SHP77 treated with DMSO at 0.1 percent for 48 hours (cell line): Measurements from ENCODE around the gene THADA.
"Not testable (repeated sequence)": the region's sequence is repeated elsewhere in the genome, so short reads cannot be mapped to it uniquely, and the experiment has no call there.

Experiments used
- DNase-seq: peaks from one replicate; lab custom pipeline; 2025; lab: John Stamatoyannopoulos, UW

The THADA gene

GRCh38 chr2:43594875-43595274 is 963 bp downstream of the THADA start:
- DNase-seq: no peak

GRCh38 chr2:43593254-43593653 is 2.6 kb downstream of the THADA start:
- DNase-seq: no peak

GRCh38 chr2:43592443-43592842 is 3.4 kb downstream of the THADA start:
- no peak for DNase-seq

GRCh38 chr2:43585708-43586107 is 10.1 kb downstream of the THADA start:
- no peak for DNase-seq

GRCh38 chr2:43579275-43579981 is 16.4 kb downstream of the THADA start:
- no peak for DNase-seq

- peak; percentile 5 for DNase-seq
These were observed 18.6 kb downstream of the THADA start for GRCh38 chr2:43576981-43577892.

GRCh38 chr2:43572244-43572643 is 23.6 kb downstream of the THADA start:
- DNase-seq: no peak

- DNase-seq: no peak
These were observed 25.9 kb downstream of the THADA start for GRCh38 chr2:43569921-43570320.

GRCh38 chr2:43568228-43568627 is 27.6 kb downstream of the THADA start:
- DNase-seq: no peak

- DNase-seq: no peak
These were observed 29.4 kb downstream of the THADA start for GRCh38 chr2:43566461-43566729.

- DNase-seq: no peak
These were observed 32.2 kb downstream of the THADA start for GRCh38 chr2:43563679-43564078.

- no peak for DNase-seq
These were observed 35.6 kb downstream of the THADA start for GRCh38 chr2:43560231-43560547.

GRCh38 chr2:43559391-43560230 is 36.2 kb downstream of the THADA start:
- no peak for DNase-seq

GRCh38 chr2:43557196-43557595 is 38.6 kb downstream of the THADA start:
- DNase-seq: no peak

- no peak for DNase-seq
These were observed 39.6 kb downstream of the THADA start for GRCh38 chr2:43556256-43556655.

GRCh38 chr2:43553341-43553855 is 42.4 kb downstream of the THADA start:
- DNase-seq: no peak

GRCh38 chr2:43551990-43552389 is 43.8 kb downstream of the THADA start:
- DNase-seq: no peak

- not testable (repeated sequence) for DNase-seq
These were observed 47.5 kb downstream of the THADA start for GRCh38 chr2:43548381-43548780.

- no peak for DNase-seq
These were observed 53.4 kb downstream of the THADA start for GRCh38 chr2:43542285-43542933.

GRCh38 chr2:43541165-43541564 is 54.7 kb downstream of the THADA start:
- DNase-seq: no peak

GRCh38 chr2:43540021-43540779 is 55.6 kb downstream of the THADA start:
- no peak for DNase-seq
